Thoracic aorta endothelial cell (primary cell): Measurements from ENCODE around the gene PDE3A. TPM values are rescaled to one million over a fixed set of nuclear protein-coding genes. Genes with fewer than 3 reads are reported as not detected.

Experiments
- total RNA-seq: library from RNA; depleted of rRNA; stranded (reverse); fragments of >200 nt; gene quantifications from 2 replicates; pipeline ENCODE4 v1.2.3, GENCODE V29; 2012

PDE3A gene
- total RNA-seq: 64.2 and 106 TPM in 2 replicates

DNA sequence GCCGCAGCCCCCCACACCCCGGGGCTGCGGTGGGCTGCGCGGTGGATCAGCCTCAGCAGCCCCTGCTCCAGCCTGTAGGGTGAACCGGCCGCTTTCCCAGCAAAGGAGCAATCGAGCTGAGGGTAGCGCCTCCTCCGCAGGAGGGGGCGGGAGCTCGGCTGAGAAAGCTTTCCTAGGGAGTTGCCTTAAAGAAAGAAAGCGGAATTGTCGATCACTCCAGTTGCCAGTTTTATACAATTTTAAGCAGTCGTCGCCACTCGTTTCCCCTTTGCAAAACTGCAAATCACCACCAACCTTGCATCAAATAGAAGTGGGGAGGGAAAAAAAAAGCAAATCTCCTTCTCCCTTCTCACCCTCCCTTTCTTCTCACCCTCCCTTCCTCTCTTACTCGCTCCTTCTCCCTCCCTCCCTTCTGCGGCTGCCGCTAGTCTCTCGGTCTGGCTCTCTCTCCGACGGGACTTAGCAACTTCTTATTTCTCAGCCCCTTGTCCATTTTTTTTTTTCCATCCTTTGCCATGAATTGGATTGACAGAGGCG lies at the start of gene PDE3A:
Gene PDE3A (plus strand): TSS at position 424 of the 537 bp plus-strand sequence. CDS start 748 bp downstream, outside the sequence.

DNA sequence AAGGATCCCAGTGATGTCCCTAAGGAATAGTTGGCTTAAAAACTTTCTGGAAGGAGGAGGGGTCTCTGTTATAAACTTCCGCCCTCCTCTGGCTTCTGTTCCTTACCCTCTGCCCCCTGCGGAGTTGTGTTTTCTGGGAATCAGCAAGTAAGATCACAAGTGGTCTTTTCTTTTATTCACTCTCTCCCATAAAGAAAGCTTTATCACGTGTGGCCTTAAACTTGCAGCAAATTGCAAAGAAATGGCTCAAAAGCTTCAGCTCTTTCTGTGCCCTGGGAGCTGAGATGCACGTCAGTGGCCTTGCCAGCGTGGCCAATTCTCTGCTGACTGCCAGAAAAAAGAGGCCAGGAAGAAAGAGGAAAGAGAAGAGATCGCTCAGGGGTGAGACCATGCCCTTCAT lies 326.9 kb downstream of the PDE3A start, which contains the start of gene SLCO1C1:
Gene SLCO1C1 (plus strand): TSS at position 101 of the 400 bp plus-strand sequence. CDS start 4,245 bp downstream, outside the sequence.

